Natural killer cell (primary cell): Measurements from ENCODE around the gene MGAT1. TPM values are rescaled to one million over a fixed set of nuclear protein-coding genes. Genes with fewer than 3 reads are reported as not detected.
"Not testable (repeated sequence)": the region's sequence is repeated elsewhere in the genome, so short reads cannot be mapped to it uniquely, and the experiment has no call there.

Experiments used
- ATAC-seq, 3 donors: fragments of 150-1000 bp in 2 of 3; fragments of 200-7000 bp in 1 of 3; cut with Tn5 transposase; 1 replicate in 1 of 3; 2 replicates in 2 of 3; pipeline ENCODE4 v1.10.0; 2021; ENCODE audit warnings: mild to moderate bottlenecking in 2 of 3, moderate library complexity in 2 of 3
- DNase-seq, 2 donors: peaks; one replicate each; pipeline versions ENCODE4 v3.0.0 to v3.0.0-alpha.2; 2013 to 2021; ENCODE audit warnings: mixed read lengths in 1 of 2
- H3K27ac ChIP-seq: one replicate; pipeline ENCODE4 v1.5.1; 2013; ENCODE audit warnings: mild to moderate bottlenecking, low read length
- H3K27me3 ChIP-seq: one replicate; pipeline ENCODE4 v1.6.1; 2013; ENCODE audit warnings: low read length; ENCODE audit not compliant: control insufficient read depth, insufficient read depth
- H3K36me3 ChIP-seq: one replicate; pipeline ENCODE4 v1.6.1; 2013; ENCODE audit warnings: low read length; ENCODE audit not compliant: control insufficient read depth, insufficient read depth
- H3K4me1 ChIP-seq: one replicate; pipeline ENCODE4 v1.6.1; 2013; ENCODE audit warnings: low read length; ENCODE audit not compliant: control insufficient read depth, insufficient read depth
- H3K4me3 ChIP-seq: one replicate; pipeline ENCODE4 v1.5.1; 2013; ENCODE audit warnings: low read length
- H3K9me3 ChIP-seq: one replicate; pipeline ENCODE4 v1.6.1; 2013; ENCODE audit warnings: low read length; ENCODE audit not compliant: control insufficient read depth, insufficient read depth
- H3K27ac Mint-ChIP-seq, 2 donors: one replicate each; pipeline ENCODE4 v1.8.0; 2022; ENCODE audit warnings: mild to moderate bottlenecking in 2 of 2, mixed read lengths in 2 of 2, moderate library complexity in 1 of 2
- H3K27me3 Mint-ChIP-seq, 2 donors: one replicate each; pipeline ENCODE4 v1.8.0; 2022; ENCODE audit warnings: low read depth in 2 of 2, mixed read lengths in 2 of 2
- H3K36me3 Mint-ChIP-seq: one replicate; pipeline ENCODE4 v1.8.0; 2022; ENCODE audit warnings: mixed read lengths
- H3K4me1 Mint-ChIP-seq, 2 donors: one replicate each; pipeline ENCODE4 v1.8.0; 2022; ENCODE audit warnings: mixed read lengths in 2 of 2
- H3K4me3 Mint-ChIP-seq: one replicate; pipeline ENCODE4 v1.8.0; 2022; ENCODE audit warnings: mild to moderate bottlenecking, moderate library complexity, mixed read lengths
- H3K9me3 Mint-ChIP-seq, 2 donors: one replicate each; pipeline ENCODE4 v1.8.0; 2022; ENCODE audit warnings: mixed read lengths in 2 of 2
- CTCF ChIP-seq: fragments of 200-600 bp; IDR thresholded peaks from one replicate; pipeline ENCODE4 v1.8.0; 2022; ENCODE audit warnings: antibody characterized with exemption
- WGBS: methylation state at CpG from one replicate; pipeline ENCODE4 v1.1.7; 2013; ENCODE audit warnings: missing lambda C conversion rate; ENCODE audit not compliant: insufficient coverage; 5-methylcytosine and 5-hydroxymethylcytosine counted together
- intact Hi-C: fragments of 100-400 bp; cut with micrococcal nuclease; formaldehyde crosslinking; loops from one replicate; pipeline ENCODE4 v1.14.2; 2022
- total RNA-seq, 4 donors: library from RNA; stranded (reverse); fragments of 120-200 nt in 1 of 4; gene quantifications; one replicate each; pipeline versions ENCODE4 v1.2.3 to v1.2.4, GENCODE V29; 2013 to 2022

MGAT1 gene
- total RNA-seq, 3 donors from 2014 or later (not counting 1 experiment from before 2014, with no cell fraction given) = 105 to 149 (median 130) TPM

GRCh38 chr5:180829726-180830125 is 27.1 kb upstream of the MGAT1 start:
- Histone ChIP-seq H3K4me1 (peaks cover 35% of the 10 kb centered on the region), H3K9me3 (peaks cover 12% of the 10 kb centered on the region), H3K27me3 (no peaks in the 10 kb centered on the region), H3K27ac (peak overlapping the region; percentile 25), H3K36me3 (peaks cover 5% of the 10 kb centered on the region), H3K4me3 (no peak overlapping the region)
- peaks cover 29 to 42% of the 10 kb centered on the region in 2 donors for H3K4me1 Mint-ChIP-seq
- peaks cover 6% of the 10 kb centered on the region for H3K36me3 Mint-ChIP-seq
- ATAC-seq = no peak
- no peak for TF ChIP-seq CTCF
- intact Hi-C loops = loop anchor here (2.0 to 5.0 kb wide), 2 partner anchors 31 to 32 kb away; partner anchors contain the start of gene ZFP62
- H3K27me3 Mint-ChIP-seq = no peaks in the 10 kb centered on the region
- WGBS = 94% methylated on average over 4 of the region's 5 CpGs
- DNase-seq = no peak
- peaks cover 2 to 8% of the 10 kb centered on the region in 2 donors for H3K9me3 Mint-ChIP-seq
- H3K4me3 Mint-ChIP-seq = peak overlapping the region; percentile 95
- peak overlapping the region; percentile 90 to 99 for H3K27ac Mint-ChIP-seq

GRCh38 chr5:180828756-180829531 is 26.3 kb upstream of the MGAT1 start:
- H3K4me3 Mint-ChIP-seq, H3K27me3 ChIP-seq, H3K4me3 ChIP-seq, H3K27ac ChIP-seq, H3K36me3 ChIP-seq, H3K36me3 Mint-ChIP-seq, intact Hi-C loops, H3K27me3 Mint-ChIP-seq, H3K9me3 Mint-ChIP-seq, ATAC-seq: not testable (repeated sequence)
- peak in 1 of 2 donors; percentile 12 for DNase-seq
- peaks cover 12% of the 10 kb centered on the region for H3K9me3 ChIP-seq
- H3K4me1 Mint-ChIP-seq = peaks cover 24 to 34% of the 10 kb centered on the region in 2 donors
- 95% methylated on average over 12 of the region's 13 CpGs for WGBS
- peak overlapping the region in 1 of 2 donors; percentile 23 for H3K27ac Mint-ChIP-seq
- H3K4me1 ChIP-seq = peaks cover 35% of the 10 kb centered on the region

DNA sequence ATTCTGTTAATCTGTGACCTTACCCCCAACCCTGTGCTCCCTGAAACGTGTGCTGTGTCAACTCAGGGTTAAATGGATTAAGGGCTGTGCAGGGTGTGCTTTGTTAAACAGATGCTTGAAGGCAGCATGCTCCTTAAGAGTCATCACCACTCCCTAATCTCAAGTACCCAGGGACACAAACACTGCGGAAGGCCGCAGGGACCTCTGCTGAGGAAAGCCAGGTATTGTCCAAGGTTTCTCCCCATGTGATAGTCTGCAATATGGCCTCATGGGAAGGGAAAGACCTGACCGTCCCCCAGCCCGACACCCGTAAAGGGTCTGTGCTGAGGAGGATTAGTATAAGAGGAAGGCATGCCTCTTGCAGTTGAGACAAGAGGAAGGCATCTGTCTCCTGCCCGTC is 24.8 kb upstream of the MGAT1 start:
- H3K27ac ChIP-seq, H3K27ac Mint-ChIP-seq, H3K27me3 Mint-ChIP-seq, ATAC-seq, DNase-seq, H3K36me3 ChIP-seq, H3K9me3 Mint-ChIP-seq, H3K4me3 ChIP-seq, H3K27me3 ChIP-seq, H3K4me3 Mint-ChIP-seq, intact Hi-C loops, H3K36me3 Mint-ChIP-seq: not testable (repeated sequence)
- peaks cover 12% of the 10 kb centered on the region for H3K9me3 ChIP-seq
- H3K4me1 ChIP-seq = peaks cover 25% of the 10 kb centered on the region
- 91% methylated on average over 5 of the region's 7 CpGs for WGBS
- peaks cover 15 to 25% of the 10 kb centered on the region in 2 donors for H3K4me1 Mint-ChIP-seq

- intact Hi-C loops = no loop called here
- Histone ChIP-seq H3K27ac (no peak overlapping the region), H3K9me3 (peaks cover 12% of the 10 kb centered on the region), H3K4me3 (no peak overlapping the region), H3K4me1 (peaks cover 17% of the 10 kb centered on the region), H3K36me3 (no peaks in the 10 kb centered on the region), H3K27me3 (no peaks in the 10 kb centered on the region)
- H3K4me3 Mint-ChIP-seq = no peak overlapping the region
- no peak for TF ChIP-seq CTCF
- ATAC-seq = no peak
- H3K27ac Mint-ChIP-seq = no peak overlapping the region
- H3K27me3 Mint-ChIP-seq = no peaks in the 10 kb centered on the region
- peaks cover 2 to 8% of the 10 kb centered on the region in 2 donors for H3K9me3 Mint-ChIP-seq
- peaks cover 6% of the 10 kb centered on the region for H3K36me3 Mint-ChIP-seq
- no peak for DNase-seq
- H3K4me1 Mint-ChIP-seq = peaks cover 12 to 17% of the 10 kb centered on the region in 2 donors
- WGBS = 97% methylated on average over 3 of the region's 3 CpGs
These were observed 23.3 kb upstream of the MGAT1 start for GRCh38 chr5:180825768-180826525.
